Measurements from ENCODE around the gene NT5DC2.

- TF ChIP-seq CTCF (IDR thresholded peaks at IDR 0.05; ENCODE audit: insufficient read depth, low read depth, low read length) (no peak), EZH2 (IDR thresholded peaks at IDR 0.05; ENCODE audit: insufficient read depth, low read length) (no peak)
Observed at GRCh38 chr3:52541050-52541449, 7.4 kb upstream of the NT5DC2 start.

Data from astrocyte (in vitro differentiated cells and primary cell).